IPS-11a (cell line): ENCODE data around the gene SPNS3.

Source experiments
- H3K4me3 ChIP-seq: one replicate; pipeline ENCODE4 v1.5.1; 2013; ENCODE audit warnings: low read depth, low read length, control low read depth

Gene SPNS3

DNA sequence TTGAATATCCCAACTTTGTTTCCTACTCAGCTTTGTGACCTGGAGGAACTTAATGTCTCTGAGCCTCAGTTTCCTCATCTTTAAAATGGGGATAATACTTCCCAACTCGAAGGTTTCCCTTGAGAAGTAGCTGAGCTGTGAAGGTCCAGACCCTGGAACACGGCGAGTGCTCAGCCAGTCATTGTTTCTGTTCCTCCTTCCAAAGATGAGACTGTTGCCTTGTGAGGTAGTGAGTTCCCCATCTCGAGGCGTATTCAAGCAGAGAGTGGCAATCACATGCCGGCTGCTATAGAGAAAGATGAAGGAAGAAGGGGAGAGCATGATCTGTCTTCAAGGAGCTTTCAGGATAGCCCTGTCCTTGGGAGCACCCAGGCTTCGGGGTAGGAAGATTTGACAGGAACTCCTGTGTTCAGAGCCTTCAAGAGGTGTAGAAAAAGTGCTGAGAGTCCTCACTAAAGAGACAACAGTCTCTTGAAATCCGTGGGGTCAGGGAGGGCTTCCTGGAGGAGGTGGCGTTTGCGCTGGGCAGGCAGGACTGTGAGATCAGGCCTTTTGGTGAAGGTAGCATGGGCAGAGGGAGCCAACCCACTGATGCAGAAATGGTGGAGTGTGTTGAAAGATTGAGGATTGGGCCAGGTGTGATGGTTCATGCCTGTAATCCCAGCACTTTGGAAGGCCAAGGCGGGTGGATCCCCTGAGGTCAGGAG is 92.1 kb downstream of the SPNS3 start:
- no peak overlapping the region for H3K4me3 ChIP-seq

- no peak overlapping the region for H3K4me3 ChIP-seq
These were observed 93.4 kb downstream of the SPNS3 start for GRCh38 chr17:4527134-4527533.

DNA sequence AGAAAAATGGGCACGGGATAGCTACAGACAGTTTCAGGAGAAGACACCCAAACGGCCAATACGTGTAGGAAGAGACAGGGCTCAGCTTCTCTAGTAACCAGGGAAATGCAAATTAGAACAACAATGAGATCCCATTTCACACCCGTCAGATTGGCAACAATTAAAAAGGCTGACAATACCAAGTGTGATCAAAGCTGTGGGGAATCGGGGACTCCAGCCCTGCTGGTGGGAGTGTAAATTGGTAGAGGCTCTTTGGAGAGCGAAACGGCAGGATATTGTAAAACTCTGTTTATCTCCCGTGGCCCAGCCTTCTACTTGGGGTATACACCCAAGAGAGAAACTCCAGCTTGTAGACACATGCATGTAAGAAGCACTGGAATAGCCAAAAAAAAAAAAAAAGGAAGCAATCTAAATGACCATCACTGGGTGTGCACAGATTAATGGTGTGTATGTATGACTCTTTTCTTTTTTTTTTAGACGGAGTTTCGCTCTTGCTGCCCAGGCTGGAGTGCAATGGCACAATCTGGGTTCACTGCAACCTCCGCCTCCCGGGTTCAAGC is 93.9 kb downstream of the SPNS3 start:
- H3K4me3 ChIP-seq = no peak overlapping the region

DNA sequence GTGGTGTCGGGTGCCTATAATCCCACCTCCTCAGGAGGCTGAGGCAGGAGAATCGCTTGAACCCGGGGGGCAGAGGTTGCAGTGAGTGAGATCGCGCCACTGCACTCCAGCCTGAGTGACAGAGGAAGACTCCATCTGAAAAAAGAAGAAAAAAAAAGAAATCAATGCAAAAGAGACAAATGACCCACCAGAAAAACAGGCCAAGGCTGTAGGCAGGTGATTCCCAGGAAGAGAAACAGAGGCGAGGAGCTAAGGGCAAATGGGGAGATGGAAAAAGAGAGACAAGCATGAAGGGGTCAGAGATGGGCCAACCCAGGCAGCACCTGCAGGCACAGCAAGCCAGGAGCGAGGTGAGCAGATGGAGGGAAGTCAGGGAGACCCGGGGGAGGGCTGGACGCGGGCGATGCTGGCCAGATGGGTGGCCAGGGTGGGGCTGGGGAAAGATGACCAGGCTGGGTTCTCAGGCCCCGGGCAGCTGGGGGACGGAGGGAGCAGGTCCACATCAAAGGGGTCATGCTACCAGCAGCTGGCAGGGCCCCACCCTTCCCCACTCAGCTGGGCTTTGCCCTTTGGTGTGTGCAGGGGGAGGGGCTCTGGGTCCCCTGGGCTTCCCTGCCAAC is 95.9 kb downstream of the SPNS3 start:
- H3K4me3 ChIP-seq = no peak overlapping the region

DNA sequence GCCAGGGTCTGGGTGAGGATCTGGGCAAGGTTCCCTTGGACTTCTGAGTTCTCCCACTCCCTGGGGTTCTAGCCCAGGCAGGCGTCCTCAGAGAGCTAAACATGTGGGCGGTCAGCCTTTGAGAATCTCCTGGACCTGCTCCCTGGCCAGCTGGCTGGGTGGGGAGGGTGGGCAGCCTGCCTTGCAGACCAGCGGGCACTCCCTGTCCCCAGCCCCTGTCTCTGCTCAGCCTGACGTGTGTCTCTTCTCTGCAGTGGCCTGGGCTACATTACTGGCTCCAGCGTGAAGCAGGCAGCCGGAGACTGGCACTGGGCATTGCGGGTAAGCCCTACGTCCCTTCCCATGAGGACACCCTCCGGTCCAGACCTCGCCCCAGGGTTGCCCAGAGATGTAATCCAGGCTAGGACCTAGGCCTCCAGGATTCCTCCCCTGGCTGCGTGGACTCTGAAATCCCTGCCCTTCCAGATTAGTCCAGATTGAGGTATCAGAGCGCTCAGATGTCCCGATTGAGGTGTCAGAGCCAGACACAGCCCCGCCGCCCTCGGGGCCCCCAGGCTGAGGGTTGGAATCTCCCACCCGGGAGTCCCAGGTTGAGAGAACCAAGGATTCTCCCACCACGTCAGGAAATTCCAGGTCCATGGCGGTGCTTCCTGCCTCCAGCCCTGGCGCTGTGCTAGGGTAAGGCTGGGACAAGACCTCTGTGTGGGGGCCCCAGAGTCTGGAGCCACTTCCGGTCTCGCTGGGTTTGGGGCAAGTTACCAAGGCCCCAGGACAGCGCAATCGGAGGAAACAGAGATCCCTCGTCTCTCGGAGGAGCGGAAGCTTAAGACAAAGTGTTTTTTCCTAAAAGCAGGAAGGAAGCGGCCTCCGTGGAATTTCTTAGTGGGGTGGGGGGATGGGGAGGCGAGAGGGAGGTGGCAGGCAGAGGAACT is 97.3 kb downstream of the SPNS3 start:
- H3K4me3 ChIP-seq = no peak overlapping the region

DNA sequence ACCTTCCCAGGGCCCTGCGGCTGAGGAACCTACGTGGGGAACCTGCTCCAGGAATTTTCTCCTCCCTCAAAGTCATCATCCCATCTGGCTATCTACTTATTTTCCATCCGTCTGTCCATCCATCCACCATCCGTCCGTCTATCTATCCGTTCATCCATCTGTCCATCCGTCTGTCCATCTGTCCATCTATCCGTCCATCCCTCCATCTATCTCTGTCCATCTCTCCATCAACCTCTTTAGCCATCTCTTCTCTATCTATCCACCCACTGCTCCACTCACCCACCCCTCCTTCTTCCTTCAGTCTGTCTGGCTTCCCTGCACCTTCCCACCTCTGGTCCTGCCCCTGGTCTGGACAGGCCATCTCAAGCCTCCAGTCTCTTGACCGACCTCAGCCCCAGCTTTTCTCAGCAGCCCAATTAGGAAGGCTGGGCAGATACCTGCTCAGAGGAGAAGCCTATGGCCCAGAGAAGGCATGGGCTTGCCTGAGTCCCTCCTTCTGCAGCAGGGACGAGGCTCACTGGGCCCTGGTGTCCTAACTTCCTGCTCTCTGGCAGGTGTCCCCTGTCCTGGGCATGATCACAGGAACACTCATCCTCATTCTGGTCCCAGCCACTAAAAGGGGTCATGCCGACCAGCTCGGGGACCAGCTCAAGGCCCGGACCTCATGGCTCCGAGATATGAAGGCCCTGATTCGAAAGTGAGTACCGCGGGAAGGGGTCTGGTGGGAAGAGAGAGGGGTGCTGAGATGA is 98.4 kb downstream of the SPNS3 start:
- no peak overlapping the region for H3K4me3 ChIP-seq

GRCh38 chr17:4532860-4533522 is 99.3 kb downstream of the SPNS3 start:
- H3K4me3 ChIP-seq = no peak overlapping the region

DNA sequence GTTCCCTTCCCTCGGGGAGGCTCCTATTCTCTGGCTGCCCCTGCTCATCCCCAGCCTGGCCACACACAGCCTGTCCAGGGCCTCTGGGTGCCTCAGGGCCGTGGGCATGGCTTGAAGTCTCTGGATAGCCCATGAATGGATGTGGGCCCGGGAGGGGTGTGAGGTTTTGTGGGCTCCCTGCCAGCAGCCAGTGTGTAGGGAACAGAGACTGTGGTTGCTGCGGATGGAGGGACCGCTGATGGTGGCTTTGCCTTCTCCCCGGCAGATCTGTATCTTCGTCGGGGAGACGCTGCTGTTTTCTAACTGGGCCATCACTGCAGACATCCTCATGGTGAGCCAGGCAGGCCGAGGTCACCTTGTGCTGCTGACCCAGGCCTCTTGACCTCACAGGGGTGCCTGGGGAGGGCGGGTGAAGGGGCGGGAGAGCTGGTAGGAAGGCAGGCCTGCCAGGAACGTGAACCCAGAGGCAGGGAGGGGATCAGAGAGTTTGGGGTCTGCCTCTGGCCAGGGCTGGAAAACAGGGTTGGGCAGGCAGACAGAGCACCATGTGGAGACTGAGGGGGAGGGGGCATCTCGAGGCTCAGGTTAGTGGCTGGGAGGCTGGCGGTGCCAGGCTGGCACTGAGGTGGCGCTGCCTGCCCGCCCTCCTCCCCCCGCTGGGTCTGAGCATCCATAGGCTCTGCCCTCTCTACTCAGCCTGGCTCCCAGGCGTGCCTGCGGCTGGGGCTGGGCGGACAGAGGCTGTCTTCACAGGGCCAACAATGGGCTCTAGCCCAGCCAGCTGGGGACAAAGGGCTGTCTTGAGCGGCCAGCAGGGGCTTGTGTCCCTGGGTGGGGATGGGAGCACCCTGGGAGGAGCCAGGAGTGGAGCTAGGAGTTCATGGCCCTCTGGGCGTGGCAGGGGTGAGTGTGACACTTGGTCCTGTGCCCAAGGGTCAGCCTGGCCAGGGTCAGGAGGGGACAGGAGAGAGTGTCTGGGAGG is 100.1 kb downstream of the SPNS3 start:
- H3K4me3 ChIP-seq = no peak overlapping the region

DNA sequence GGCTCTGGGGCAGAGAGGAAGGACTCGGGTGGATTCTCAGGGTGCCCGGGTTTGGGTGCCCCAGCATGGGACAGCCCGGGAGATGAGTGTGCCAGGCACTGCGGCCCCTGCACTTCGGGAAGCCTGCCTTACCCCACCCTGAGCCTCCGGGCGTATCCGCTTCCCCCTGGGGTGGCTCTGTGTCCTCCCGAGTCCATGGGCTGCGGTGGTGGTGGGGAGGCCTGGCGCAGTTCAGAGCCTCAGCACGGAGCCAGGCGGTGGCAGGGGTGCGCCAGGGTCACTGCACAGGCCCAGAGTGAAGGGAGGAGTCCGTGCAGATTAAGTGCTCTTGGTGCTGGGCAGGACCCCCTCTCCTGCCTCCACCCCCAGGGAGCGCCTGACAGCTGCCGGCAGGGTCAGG is 100.8 kb downstream of the SPNS3 start:
- H3K4me3 ChIP-seq = no peak overlapping the region

- H3K4me3 ChIP-seq = no peak overlapping the region
These were observed 101.4 kb downstream of the SPNS3 start for GRCh38 chr17:4534928-4535666.

- no peak overlapping the region for H3K4me3 ChIP-seq
These were observed 102.0 kb downstream of the SPNS3 start for GRCh38 chr17:4535667-4536258.

DNA sequence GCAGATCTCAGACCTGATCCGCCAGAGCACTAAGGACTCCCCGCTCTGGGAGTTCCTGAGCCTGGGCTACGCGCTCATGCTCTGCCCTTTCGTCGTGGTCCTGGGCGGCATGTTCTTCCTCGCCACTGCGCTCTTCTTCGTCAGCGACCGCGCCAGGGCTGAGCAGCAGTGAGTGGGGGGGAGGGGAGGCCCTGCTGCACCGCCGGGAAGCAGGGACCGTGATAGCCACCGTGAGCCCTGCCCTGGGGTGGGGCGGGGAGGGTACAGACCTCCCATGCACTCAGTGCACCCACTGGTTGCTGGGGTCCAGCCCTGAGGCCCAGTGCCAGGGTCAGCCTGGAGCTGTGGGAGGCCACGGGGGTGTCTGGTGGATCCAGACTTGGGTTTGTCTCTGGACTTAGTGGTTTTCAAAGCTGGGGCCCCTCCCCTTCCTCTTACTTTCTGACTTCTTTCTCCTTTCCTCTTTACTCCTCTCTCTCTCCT is 102.6 kb downstream of the SPNS3 start:
- H3K4me3 ChIP-seq = no peak overlapping the region

DNA sequence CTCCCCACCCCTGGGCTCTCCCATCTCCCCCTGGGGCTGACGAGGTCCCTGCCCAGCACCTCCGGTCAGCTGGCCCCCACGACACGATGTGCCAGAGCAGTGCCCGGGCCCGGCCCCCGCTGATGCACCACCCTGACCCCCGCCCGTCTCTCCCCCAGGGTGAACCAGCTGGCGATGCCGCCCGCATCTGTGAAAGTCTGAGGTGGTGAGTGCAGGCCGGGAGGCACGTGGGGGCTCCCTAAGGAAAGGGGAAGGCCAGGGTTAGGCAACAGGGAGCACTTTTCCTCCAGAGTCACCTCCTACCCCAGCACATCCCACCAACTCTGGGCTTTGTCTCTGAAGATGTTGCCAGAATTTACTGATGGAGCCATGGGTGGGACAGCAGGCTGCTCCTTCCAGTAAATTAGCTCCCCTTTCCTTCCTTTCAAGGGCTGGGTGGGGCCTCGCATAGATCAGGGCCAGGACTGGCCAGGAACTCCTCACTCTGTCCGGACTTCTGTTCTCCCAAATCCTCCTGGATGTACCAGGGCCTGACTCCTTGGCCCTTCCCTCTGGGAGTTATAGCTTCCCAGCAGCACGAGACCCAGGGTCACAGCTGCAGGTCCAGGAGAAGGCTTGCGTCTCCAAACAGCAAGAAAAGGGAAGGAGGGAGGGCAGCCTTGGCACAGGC is 103.1 kb downstream of the SPNS3 start:
- H3K4me3 ChIP-seq = no peak overlapping the region
